SK-N-SH treated with all-trans-retinoic acid at 6 μM for 48 hours (cell line): ENCODE results near the gene NPFFR1.

ENCODE experiments used
- ATAC-seq: fragments of 200-7000 bp; cut with Tn5 transposase; 3 replicates; pipeline ENCODE4 v1.9.1; 2020; ENCODE audit warnings: mild to moderate bottlenecking, moderate library complexity
- CSDC2 ChIP-seq: fragments of 250-450 bp; sonication (Bioruptor Pico); IDR thresholded peaks from 2 replicates; pipeline ENCODE4 v1.5.0; 2020; ENCODE audit warnings: mild to moderate bottlenecking, moderate library complexity
- ESRRG ChIP-seq: fragments of 250-450 bp; sonication (Bioruptor Pico); IDR thresholded peaks from 2 replicates; pipeline ENCODE4 v1.6.1; 2021; ENCODE audit warnings: mild to moderate bottlenecking
- GLIS3 ChIP-seq: fragments of 250-450 bp; sonication (Bioruptor Pico); IDR thresholded peaks from 2 replicates; pipeline ENCODE4 v1.5.0; 2020; ENCODE audit warnings: mild to moderate bottlenecking, moderate library complexity
- ISL1 ChIP-seq: fragments of 250-450 bp; sonication (Bioruptor Pico); IDR thresholded peaks from 2 replicates; pipeline ENCODE4 v2.1.2; 2022; ENCODE audit warnings: mild to moderate bottlenecking, moderate library complexity
- PPARA ChIP-seq: fragments of 250-450 bp; sonication (Bioruptor Pico); IDR thresholded peaks from 2 replicates; pipeline ENCODE4 v1.5.0; 2020; ENCODE audit warnings: mild to moderate bottlenecking, borderline replicate concordance
- RARB ChIP-seq: fragments of 250-450 bp; sonication (Bioruptor Pico); IDR thresholded peaks from 2 replicates; pipeline ENCODE4 v1.8.0; 2021; ENCODE audit warnings: mild to moderate bottlenecking, moderate library complexity
- SNAI2 ChIP-seq: fragments of 250-450 bp; sonication (Bioruptor Pico); IDR thresholded peaks from 2 replicates; pipeline ENCODE4 v1.5.0; 2020; ENCODE audit warnings: mild to moderate bottlenecking, moderate library complexity
- TCF4 ChIP-seq: fragments of 250-450 bp; sonication (Bioruptor Pico); IDR thresholded peaks from 2 replicates; pipeline ENCODE4 v1.8.0; 2021; ENCODE audit warnings: mild to moderate bottlenecking, moderate library complexity, borderline replicate concordance
- TOX ChIP-seq: fragments of 250-450 bp; sonication (Bioruptor Pico); IDR thresholded peaks from 2 replicates; pipeline ENCODE4 v1.8.0; 2021; ENCODE audit warnings: mild to moderate bottlenecking, moderate library complexity, borderline replicate concordance
- ZC3H10 ChIP-seq: fragments of 250-450 bp; sonication (Bioruptor Pico); IDR thresholded peaks from 2 replicates; pipeline ENCODE4 v1.5.1; 2021; ENCODE audit warnings: mild to moderate bottlenecking, moderate library complexity
- ZFP3 ChIP-seq: fragments of 250-450 bp; sonication (Bioruptor Pico); IDR thresholded peaks from 2 replicates; pipeline ENCODE4 v1.5.0; 2020; ENCODE audit warnings: mild to moderate bottlenecking, moderate library complexity
- ZFP30 ChIP-seq: fragments of 450-650 bp; formaldehyde crosslinking; IDR thresholded peaks from 2 replicates; pipeline ENCODE4 v1.5.0; 2022; ENCODE audit warnings: mild to moderate bottlenecking, moderate library complexity
- ZNF565 ChIP-seq: fragments of 450-650 bp; formaldehyde crosslinking; conservative IDR thresholded peaks from 2 replicates; pipeline ENCODE4 v1.5.0; 2020; ENCODE audit warnings: low read depth, mild to moderate bottlenecking, moderate library complexity
- ZNF70 ChIP-seq: fragments of 450-650 bp; formaldehyde crosslinking; IDR thresholded peaks from 2 replicates; pipeline ENCODE4 v1.5.0; 2020; ENCODE audit warnings: mild to moderate bottlenecking, moderate library complexity
- ZNF8 ChIP-seq: fragments of 450-650 bp; formaldehyde crosslinking; IDR thresholded peaks from 2 replicates; pipeline ENCODE4 v1.5.0; 2020; ENCODE audit warnings: mild to moderate bottlenecking, moderate library complexity
- TF ChIP-seq, protein P1 (sequence below): fragments of 250-450 bp; sonication (Bioruptor Pico); IDR thresholded peaks from 2 replicates; pipeline ENCODE4 v1.5.1; 2021; ENCODE audit warnings: mild to moderate bottlenecking, moderate library complexity
- TF ChIP-seq, protein P2 (sequence below): fragments of 250-450 bp; sonication (Bioruptor Pico); IDR thresholded peaks from 2 replicates; pipeline ENCODE4 v1.8.0; 2020; ENCODE audit warnings: mild to moderate bottlenecking, moderate library complexity, borderline replicate concordance
- TF ChIP-seq, protein P3 (sequence below): fragments of 250-450 bp; sonication (Bioruptor Pico); IDR thresholded peaks from 2 replicates; pipeline ENCODE4 v1.8.0; 2021; ENCODE audit warnings: low read depth, mild to moderate bottlenecking, moderate library complexity, borderline replicate concordance
- TF ChIP-seq, protein P4 (sequence below): fragments of 250-450 bp; sonication (Bioruptor Pico); IDR thresholded peaks from 2 replicates; pipeline ENCODE4 v1.5.1; 2020; ENCODE audit warnings: low read depth, mild to moderate bottlenecking, moderate library complexity
- TF ChIP-seq, protein P5 (sequence below): fragments of 250-450 bp; sonication (Bioruptor Pico); IDR thresholded peaks from 2 replicates; pipeline ENCODE4 v1.5.0; 2020; ENCODE audit warnings: mild to moderate bottlenecking, moderate library complexity

NPFFR1 gene

DNA sequence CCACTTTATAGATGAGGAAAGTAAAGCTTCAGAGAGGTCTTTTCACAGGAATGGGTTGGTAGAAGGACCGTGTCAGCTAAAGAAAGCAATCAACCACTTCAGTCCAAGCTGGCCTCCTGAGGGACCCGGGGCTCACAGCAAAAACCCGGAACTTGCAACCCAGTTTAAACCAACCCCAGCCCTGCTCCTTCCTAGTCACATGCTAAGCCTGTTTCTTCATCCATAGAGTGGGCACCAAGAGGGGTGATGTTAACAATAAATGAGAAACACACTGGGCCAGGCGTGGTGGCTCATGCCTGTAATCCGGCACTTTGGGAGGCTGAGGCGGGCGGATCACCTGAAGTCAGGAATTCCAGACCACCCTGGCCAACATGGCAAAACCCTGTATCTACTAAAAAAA lies 12.1 kb upstream of the NPFFR1 start:
- TF ChIP-seq SNAI2 (CRISPR knock-in tag) (no peak), ZNF565 (CRISPR knock-in tag) (no peak), GLIS3 (CRISPR knock-in tag) (no peak), ZFP30 (CRISPR knock-in tag) (no peak), ESRRG (CRISPR knock-in tag) (no peak), CSDC2 (no peak)
- TF ChIP-seq, all 23 proteins: peak for 0

DNA sequence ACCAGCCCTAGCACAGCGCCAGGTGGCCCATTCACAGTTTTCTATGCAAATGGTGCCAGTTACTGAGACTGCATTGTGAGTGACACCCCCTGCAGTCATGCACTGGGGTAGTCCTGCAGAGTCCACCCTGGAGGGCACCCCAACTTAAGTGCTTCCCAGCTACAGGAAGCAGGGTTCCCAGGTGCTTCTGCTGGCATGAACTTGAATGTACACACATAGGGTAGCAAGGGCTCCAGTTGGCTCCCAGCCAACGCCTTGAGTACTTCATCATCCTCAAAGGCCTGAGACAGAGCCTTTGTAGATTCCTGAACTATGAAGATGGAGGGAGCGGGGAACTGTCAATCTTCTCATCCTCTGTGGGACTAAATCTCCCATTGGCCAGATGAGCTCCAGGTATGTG lies 11.5 kb upstream of the NPFFR1 start:
- ATAC-seq, result no peak
- TF ChIP-seq ZFP3 (CRISPR knock-in tag) (no peak), ZC3H10 (CRISPR knock-in tag) (no peak), ZNF70 (CRISPR knock-in tag) (no peak), RARB (CRISPR knock-in tag) (no peak), TOX (CRISPR knock-in tag) (no peak), ESRRG (CRISPR knock-in tag) (no peak), SNAI2 (CRISPR knock-in tag) (no peak), GLIS3 (CRISPR knock-in tag) (no peak)
- TF ChIP-seq, protein P1, sequence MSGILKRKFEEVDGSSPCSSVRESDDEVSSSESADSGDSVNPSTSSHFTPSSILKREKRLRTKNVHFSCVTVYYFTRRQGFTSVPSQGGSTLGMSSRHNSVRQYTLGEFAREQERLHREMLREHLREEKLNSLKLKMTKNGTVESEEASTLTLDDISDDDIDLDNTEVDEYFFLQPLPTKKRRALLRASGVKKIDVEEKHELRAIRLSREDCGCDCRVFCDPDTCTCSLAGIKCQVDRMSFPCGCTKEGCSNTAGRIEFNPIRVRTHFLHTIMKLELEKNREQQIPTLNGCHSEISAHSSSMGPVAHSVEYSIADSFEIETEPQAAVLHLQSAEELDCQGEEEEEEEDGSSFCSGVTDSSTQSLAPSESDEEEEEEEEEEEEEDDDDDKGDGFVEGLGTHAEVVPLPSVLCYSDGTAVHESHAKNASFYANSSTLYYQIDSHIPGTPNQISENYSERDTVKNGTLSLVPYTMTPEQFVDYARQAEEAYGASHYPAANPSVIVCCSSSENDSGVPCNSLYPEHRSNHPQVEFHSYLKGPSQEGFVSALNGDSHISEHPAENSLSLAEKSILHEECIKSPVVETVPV (CRISPR knock-in tag), result no peak
- TF ChIP-seq, protein P2, sequence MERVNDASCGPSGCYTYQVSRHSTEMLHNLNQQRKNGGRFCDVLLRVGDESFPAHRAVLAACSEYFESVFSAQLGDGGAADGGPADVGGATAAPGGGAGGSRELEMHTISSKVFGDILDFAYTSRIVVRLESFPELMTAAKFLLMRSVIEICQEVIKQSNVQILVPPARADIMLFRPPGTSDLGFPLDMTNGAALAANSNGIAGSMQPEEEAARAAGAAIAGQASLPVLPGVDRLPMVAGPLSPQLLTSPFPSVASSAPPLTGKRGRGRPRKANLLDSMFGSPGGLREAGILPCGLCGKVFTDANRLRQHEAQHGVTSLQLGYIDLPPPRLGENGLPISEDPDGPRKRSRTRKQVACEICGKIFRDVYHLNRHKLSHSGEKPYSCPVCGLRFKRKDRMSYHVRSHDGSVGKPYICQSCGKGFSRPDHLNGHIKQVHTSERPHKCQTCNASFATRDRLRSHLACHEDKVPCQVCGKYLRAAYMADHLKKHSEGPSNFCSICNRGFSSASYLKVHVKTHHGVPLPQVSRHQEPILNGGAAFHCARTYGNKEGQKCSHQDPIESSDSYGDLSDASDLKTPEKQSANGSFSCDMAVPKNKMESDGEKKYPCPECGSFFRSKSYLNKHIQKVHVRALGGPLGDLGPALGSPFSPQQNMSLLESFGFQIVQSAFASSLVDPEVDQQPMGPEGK (CRISPR knock-in tag), result no peak

More for the DNA sequence above, 12.1 kb upstream of the NPFFR1 start:
- ATAC-seq, result no peak

DNA sequence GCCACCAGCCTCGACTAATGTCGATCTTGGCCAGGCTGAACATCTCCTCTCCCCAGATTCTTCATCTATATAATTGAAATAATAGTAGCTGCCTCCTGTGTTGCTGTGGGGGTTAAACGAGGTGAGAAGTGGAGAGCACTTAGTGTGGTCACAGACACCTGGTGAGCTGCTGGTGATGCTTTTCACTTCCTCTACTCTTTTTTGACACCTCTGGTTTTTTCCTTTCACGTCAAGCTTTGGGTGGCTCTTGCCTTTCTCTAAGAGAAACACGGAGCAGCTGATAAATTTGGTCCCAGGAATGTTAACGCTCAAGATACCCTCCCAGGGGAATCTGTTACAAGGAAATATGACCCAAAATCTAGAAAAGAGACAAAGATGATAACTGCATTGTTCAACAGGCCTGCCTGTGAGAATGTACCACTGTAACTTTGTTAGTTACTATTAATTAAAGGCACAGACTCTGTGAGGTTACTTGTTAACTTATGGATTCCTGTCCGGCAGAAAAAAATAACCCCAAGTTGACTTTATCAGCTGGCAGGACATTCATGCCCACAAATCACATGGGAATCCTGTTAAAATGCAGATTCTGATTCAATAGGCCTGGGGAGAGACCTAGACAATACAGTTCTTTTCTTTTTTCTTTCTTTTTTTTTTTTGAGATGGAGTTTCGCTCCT lies 9.5 kb upstream of the NPFFR1 start:
- TF ChIP-seq, protein P3, sequence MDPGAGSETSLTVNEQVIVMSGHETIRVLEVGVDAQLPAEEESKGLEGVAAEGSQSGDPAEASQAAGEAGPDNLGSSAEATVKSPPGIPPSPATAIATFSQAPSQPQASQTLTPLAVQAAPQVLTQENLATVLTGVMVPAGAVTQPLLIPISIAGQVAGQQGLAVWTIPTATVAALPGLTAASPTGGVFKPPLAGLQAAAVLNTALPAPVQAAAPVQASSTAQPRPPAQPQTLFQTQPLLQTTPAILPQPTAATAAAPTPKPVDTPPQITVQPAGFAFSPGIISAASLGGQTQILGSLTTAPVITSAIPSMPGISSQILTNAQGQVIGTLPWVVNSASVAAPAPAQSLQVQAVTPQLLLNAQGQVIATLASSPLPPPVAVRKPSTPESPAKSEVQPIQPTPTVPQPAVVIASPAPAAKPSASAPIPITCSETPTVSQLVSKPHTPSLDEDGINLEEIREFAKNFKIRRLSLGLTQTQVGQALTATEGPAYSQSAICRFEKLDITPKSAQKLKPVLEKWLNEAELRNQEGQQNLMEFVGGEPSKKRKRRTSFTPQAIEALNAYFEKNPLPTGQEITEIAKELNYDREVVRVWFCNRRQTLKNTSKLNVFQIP, result no peak
- no peak for TF ChIP-seq CSDC2
- TF ChIP-seq, protein P1 (CRISPR knock-in tag), result no peak
- TF ChIP-seq ZNF8 (CRISPR knock-in tag), result no peak
- TF ChIP-seq ZNF565 (CRISPR knock-in tag), result no peak
- TF ChIP-seq PPARA (CRISPR knock-in tag), result no peak
- no peak for TF ChIP-seq ZFP3 (CRISPR knock-in tag)
- TF ChIP-seq, protein P4, sequence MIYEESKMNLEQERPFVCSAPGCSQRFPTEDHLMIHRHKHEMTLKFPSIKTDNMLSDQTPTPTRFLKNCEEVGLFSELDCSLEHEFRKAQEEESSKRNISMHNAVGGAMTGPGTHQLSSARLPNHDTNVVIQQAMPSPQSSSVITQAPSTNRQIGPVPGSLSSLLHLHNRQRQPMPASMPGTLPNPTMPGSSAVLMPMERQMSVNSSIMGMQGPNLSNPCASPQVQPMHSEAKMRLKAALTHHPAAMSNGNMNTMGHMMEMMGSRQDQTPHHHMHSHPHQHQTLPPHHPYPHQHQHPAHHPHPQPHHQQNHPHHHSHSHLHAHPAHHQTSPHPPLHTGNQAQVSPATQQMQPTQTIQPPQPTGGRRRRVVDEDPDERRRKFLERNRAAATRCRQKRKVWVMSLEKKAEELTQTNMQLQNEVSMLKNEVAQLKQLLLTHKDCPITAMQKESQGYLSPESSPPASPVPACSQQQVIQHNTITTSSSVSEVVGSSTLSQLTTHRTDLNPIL (CRISPR knock-in tag), result no peak
- no peak for TF ChIP-seq TCF4 (CRISPR knock-in tag)
- no peak for TF ChIP-seq ESRRG (CRISPR knock-in tag)
- TF ChIP-seq ISL1 (CRISPR knock-in tag), result no peak
- TF ChIP-seq, protein P5, sequence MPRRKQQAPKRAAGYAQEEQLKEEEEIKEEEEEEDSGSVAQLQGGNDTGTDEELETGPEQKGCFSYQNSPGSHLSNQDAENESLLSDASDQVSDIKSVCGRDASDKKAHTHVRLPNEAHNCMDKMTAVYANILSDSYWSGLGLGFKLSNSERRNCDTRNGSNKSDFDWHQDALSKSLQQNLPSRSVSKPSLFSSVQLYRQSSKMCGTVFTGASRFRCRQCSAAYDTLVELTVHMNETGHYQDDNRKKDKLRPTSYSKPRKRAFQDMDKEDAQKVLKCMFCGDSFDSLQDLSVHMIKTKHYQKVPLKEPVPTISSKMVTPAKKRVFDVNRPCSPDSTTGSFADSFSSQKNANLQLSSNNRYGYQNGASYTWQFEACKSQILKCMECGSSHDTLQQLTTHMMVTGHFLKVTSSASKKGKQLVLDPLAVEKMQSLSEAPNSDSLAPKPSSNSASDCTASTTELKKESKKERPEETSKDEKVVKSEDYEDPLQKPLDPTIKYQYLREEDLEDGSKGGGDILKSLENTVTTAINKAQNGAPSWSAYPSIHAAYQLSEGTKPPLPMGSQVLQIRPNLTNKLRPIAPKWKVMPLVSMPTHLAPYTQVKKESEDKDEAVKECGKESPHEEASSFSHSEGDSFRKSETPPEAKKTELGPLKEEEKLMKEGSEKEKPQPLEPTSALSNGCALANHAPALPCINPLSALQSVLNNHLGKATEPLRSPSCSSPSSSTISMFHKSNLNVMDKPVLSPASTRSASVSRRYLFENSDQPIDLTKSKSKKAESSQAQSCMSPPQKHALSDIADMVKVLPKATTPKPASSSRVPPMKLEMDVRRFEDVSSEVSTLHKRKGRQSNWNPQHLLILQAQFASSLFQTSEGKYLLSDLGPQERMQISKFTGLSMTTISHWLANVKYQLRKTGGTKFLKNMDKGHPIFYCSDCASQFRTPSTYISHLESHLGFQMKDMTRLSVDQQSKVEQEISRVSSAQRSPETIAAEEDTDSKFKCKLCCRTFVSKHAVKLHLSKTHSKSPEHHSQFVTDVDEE (CRISPR knock-in tag), result no peak
- TF ChIP-seq, protein P2 (CRISPR knock-in tag), result no peak
- ATAC-seq, result no peak
